HEK293 (cell line): ENCODE data around the gene CTAGE9.

Experiments
- CTCF ChIA-PET: fragments of 350-600 bp; formaldehyde crosslinking; extraction: SDS; loops from one replicate; lab custom pipeline; 2021; ENCODE audit warnings: antibody characterized with exemption; lab: Yijun Ruan, JAX
- POLR2A ChIA-PET: fragments of 300-600 bp; formaldehyde crosslinking; extraction: SDS; loops from one replicate; lab custom pipeline; 2020; ENCODE audit warnings: antibody characterized with exemption, inconsistent platforms; lab: Yijun Ruan, JAX
- H3K27ac ChIP-seq: fragments of 200-500 bp; sonication (Bioruptor generic); 2 replicates; pipeline ENCODE4 v1.5.1; 2014; ENCODE audit warnings: low read depth, low read length, control low read depth, inconsistent platforms; ENCODE audit errors: extremely low read depth
- H3K36me3 ChIP-seq, 2 experiments: fragments of 200-500 bp in 1 of 2; sonication (Bioruptor generic) in 1 of 2; 1 replicate in 1 of 2; 2 replicates in 1 of 2; pipeline ENCODE4 v1.5.1; 2014 to 2017; ENCODE audit warnings: inconsistent platforms in 2 of 2, low read length in 2 of 2; ENCODE audit not compliant: control insufficient read depth in 2 of 2, insufficient read depth in 1 of 2
- H3K4me1 ChIP-seq: fragments of 200-500 bp; sonication (Bioruptor generic); 2 replicates; pipeline ENCODE4 v1.5.1; 2014; ENCODE audit warnings: mild to moderate bottlenecking, low read length, inconsistent platforms; ENCODE audit not compliant: control insufficient read depth, insufficient read depth
- H3K4me3 ChIP-seq: 2 replicates; pipeline ENCODE4 v1.5.1; 2011; ENCODE audit warnings: low read depth, mild to moderate bottlenecking, control low read depth, low read length, moderate library complexity
- H3K9me3 ChIP-seq: fragments of 200-500 bp; sonication (Bioruptor generic); 2 replicates; pipeline ENCODE4 v1.5.1; 2014; ENCODE audit warnings: low read depth, low read length, inconsistent platforms; ENCODE audit not compliant: control insufficient read depth, insufficient read depth
- BCL6B ChIP-seq: fragments of 450-650 bp; formaldehyde crosslinking; IDR thresholded peaks from 2 replicates; pipeline ENCODE4 v1.5.1; 2017; ENCODE audit warnings: missing biosample characterization, missing genetic modification characterization
- HIC1 ChIP-seq: fragments of 450-650 bp; formaldehyde crosslinking; IDR thresholded peaks from 2 replicates; pipeline ENCODE4 v1.5.1; 2016; ENCODE audit warnings: missing biosample characterization, missing genetic modification characterization
- HOXA7 ChIP-seq: sonication (generic); formaldehyde crosslinking; IDR thresholded peaks from 2 replicates; pipeline ENCODE4 v1.8.1; 2022; ENCODE audit warnings: missing genetic modification reagents, borderline replicate concordance
- HOXC10 ChIP-seq: sonication (generic); formaldehyde crosslinking; IDR thresholded peaks from 2 replicates; pipeline ENCODE4 v1.8.1; 2023; ENCODE audit warnings: mild to moderate bottlenecking, missing genetic modification reagents
- KLF9 ChIP-seq: fragments of 450-650 bp; formaldehyde crosslinking; IDR thresholded peaks from 2 replicates; pipeline ENCODE4 v1.5.1; 2016; ENCODE audit warnings: missing biosample characterization, missing genetic modification characterization, low read depth
- OVOL3 ChIP-seq: fragments of 450-650 bp; formaldehyde crosslinking; IDR thresholded peaks from 2 replicates; pipeline ENCODE4 v1.5.1; 2016; ENCODE audit warnings: missing biosample characterization, missing genetic modification characterization
- SCRT1 ChIP-seq: fragments of 450-650 bp; formaldehyde crosslinking; IDR thresholded peaks from 2 replicates; pipeline ENCODE4 v1.5.1; 2016; ENCODE audit warnings: missing biosample characterization, missing genetic modification characterization, borderline replicate concordance
- ZNF202 ChIP-seq: fragments of 450-650 bp; formaldehyde crosslinking; IDR thresholded peaks from 2 replicates; pipeline ENCODE4 v1.5.1; 2016; ENCODE audit warnings: missing biosample characterization, missing genetic modification characterization, borderline replicate concordance
- ZNF248 ChIP-seq: fragments of 450-650 bp; formaldehyde crosslinking; IDR thresholded peaks from 2 replicates; pipeline ENCODE4 v1.5.1; 2017; ENCODE audit warnings: missing biosample characterization, missing genetic modification characterization
- ZNF302 ChIP-seq: fragments of 450-650 bp; formaldehyde crosslinking; IDR thresholded peaks from 2 replicates; pipeline ENCODE4 v1.5.1; 2016; ENCODE audit warnings: missing biosample characterization, missing genetic modification characterization, low read depth
- ZNF311 ChIP-seq: fragments of 450-650 bp; formaldehyde crosslinking; IDR thresholded peaks from 2 replicates; pipeline ENCODE4 v1.5.1; 2017; ENCODE audit warnings: missing biosample characterization, missing genetic modification characterization, borderline replicate concordance
- ZNF426 ChIP-seq: fragments of 450-650 bp; formaldehyde crosslinking; IDR thresholded peaks from 2 replicates; pipeline ENCODE4 v1.5.1; 2017; ENCODE audit warnings: missing biosample characterization, missing genetic modification characterization, mild to moderate bottlenecking, inconsistent platforms, moderate library complexity
- ZNF48 ChIP-seq: fragments of 450-650 bp; formaldehyde crosslinking; IDR thresholded peaks from 2 replicates; pipeline ENCODE4 v1.5.1; 2016; ENCODE audit warnings: missing biosample characterization, missing genetic modification characterization
- ZNF555 ChIP-seq: fragments of 450-650 bp; formaldehyde crosslinking; conservative IDR thresholded peaks from 2 replicates; pipeline ENCODE4 v1.5.1; 2017; ENCODE audit warnings: missing biosample characterization, mild to moderate bottlenecking, missing genetic modification characterization, inconsistent platforms
- ZNF600 ChIP-seq: fragments of 450-650 bp; formaldehyde crosslinking; IDR thresholded peaks from 2 replicates; pipeline ENCODE4 v1.5.1; 2016; ENCODE audit warnings: missing biosample characterization, missing genetic modification characterization
- ZNF670 ChIP-seq: fragments of 450-650 bp; formaldehyde crosslinking; IDR thresholded peaks from 2 replicates; pipeline ENCODE4 v1.5.1; 2016; ENCODE audit warnings: missing biosample characterization, missing genetic modification characterization, low read depth
- TF ChIP-seq, protein P1 (sequence below): fragments of 450-650 bp; formaldehyde crosslinking; IDR thresholded peaks from 2 replicates; pipeline ENCODE4 v1.5.1; 2016; ENCODE audit warnings: missing biosample characterization, missing genetic modification characterization
- TF ChIP-seq, protein P2 (sequence below): fragments of 450-650 bp; formaldehyde crosslinking; IDR thresholded peaks from 2 replicates; pipeline ENCODE4 v1.5.1; 2016; ENCODE audit warnings: missing biosample characterization, missing genetic modification characterization, borderline replicate concordance
- TF ChIP-seq, protein P3 (sequence below): fragments of 450-650 bp; formaldehyde crosslinking; IDR thresholded peaks from 2 replicates; pipeline ENCODE4 v1.5.1; 2016; ENCODE audit warnings: missing biosample characterization, missing genetic modification characterization
- TF ChIP-seq, protein P4 (sequence below): fragments of 450-650 bp; IDR thresholded peaks from 2 replicates; pipeline ENCODE4 v1.5.1; 2018; ENCODE audit warnings: missing biosample characterization, mild to moderate bottlenecking, missing genetic modification characterization
- TF ChIP-seq, protein P5 (sequence below): fragments of 450-650 bp; formaldehyde crosslinking; IDR thresholded peaks from 2 replicates; pipeline ENCODE4 v1.5.1; 2016; ENCODE audit warnings: missing biosample characterization, missing genetic modification characterization

CTAGE9 gene

GRCh38 chr6:131724114-131724513 is 13.3 kb upstream of the CTAGE9 start (continued):
- TF ChIP-seq SCRT1 (tag by site-specific recombination) (no peak), BCL6B (tag by site-specific recombination) (no peak)
- TF ChIP-seq, protein P1, sequence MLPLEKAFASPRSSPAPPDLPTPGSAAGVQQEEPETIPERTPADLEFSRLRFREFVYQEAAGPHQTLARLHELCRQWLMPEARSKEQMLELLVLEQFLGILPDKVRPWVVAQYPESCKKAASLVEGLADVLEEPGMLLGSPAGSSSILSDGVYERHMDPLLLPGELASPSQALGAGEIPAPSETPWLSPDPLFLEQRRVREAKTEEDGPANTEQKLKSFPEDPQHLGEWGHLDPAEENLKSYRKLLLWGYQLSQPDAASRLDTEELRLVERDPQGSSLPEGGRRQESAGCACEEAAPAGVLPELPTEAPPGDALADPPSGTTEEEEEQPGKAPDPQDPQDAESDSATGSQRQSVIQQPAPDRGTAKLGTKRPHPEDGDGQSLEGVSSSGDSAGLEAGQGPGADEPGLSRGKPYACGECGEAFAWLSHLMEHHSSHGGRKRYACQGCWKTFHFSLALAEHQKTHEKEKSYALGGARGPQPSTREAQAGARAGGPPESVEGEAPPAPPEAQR (tag by site-specific recombination): no peak
- TF ChIP-seq, protein P2, sequence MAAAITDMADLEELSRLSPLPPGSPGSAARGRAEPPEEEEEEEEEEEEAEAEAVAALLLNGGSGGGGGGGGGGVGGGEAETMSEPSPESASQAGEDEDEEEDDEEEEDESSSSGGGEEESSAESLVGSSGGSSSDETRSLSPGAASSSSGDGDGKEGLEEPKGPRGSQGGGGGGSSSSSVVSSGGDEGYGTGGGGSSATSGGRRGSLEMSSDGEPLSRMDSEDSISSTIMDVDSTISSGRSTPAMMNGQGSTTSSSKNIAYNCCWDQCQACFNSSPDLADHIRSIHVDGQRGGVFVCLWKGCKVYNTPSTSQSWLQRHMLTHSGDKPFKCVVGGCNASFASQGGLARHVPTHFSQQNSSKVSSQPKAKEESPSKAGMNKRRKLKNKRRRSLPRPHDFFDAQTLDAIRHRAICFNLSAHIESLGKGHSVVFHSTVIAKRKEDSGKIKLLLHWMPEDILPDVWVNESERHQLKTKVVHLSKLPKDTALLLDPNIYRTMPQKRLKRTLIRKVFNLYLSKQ (tag by site-specific recombination): no peak
- TF ChIP-seq, all 188 proteins: peak for 0

- ChIA-PET POLR2A (no interaction called here), CTCF (interaction anchor here (0.8 to 2.1 kb wide), 3 partner anchors 10 to 195 kb away, joined by 3 to 5 read pairs (median 3); no protein-coding TSS in a partner anchor)
- H3K9me3 ChIP-seq: no peaks in the 10 kb centered on the region
- H3K27ac ChIP-seq: no peak overlapping the region
- TF ChIP-seq ZNF202 (tag by site-specific recombination) (no peak), ZNF302 (tag by site-specific recombination) (no peak), ZNF600 (no peak), KLF9 (tag by site-specific recombination) (no peak), HOXA7 (no peak), HOXC10 (CRISPR knock-in tag) (no peak), ZNF670 (tag by site-specific recombination) (no peak), OVOL3 (no peak)
- TF ChIP-seq, protein P3, sequence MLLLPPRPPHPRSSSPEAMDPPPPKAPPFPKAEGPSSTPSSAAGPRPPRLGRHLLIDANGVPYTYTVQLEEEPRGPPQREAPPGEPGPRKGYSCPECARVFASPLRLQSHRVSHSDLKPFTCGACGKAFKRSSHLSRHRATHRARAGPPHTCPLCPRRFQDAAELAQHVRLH (tag by site-specific recombination): no peak
- no peaks in the 10 kb centered on the region for H3K36me3 ChIP-seq
- H3K4me1 ChIP-seq: no peaks in the 10 kb centered on the region
- H3K4me3 ChIP-seq: no peak overlapping the region
Observed at GRCh38 chr6:131721161-131721560, 10.3 kb upstream of the CTAGE9 start.

DNA sequence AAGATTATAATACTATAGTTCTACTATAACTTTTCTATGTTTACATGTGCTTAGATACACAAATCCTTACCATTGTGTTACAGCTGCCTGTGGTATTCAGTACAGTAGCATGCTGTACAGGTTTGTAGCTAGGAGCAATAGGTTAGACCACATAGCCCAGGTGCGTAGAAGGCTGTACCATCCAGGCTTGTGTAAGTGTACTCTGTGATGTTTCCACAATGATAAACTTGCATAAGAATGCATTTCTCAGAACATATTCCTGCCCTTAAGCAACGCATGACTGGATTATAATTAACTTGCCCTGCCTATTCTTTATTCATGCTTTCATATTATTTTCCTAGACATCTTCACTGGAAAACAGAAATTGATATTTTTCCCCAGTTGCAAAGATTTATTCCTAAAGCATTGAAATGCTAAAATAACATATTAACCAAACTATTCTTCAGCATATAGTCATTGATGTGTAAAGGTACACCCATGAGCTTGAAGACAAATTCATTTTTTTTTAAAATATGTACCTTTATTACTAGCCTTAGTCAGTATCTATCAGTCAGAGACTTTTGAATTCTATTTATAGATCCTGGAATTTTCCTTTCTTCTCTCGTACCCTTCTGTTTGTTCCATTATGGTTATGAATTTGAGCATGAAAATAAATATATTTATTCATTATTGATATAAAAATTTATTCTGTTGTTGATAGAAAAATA is 7.2 kb upstream of the CTAGE9 start:
- Histone ChIP-seq H3K36me3 (no peaks in the 10 kb centered on the region), H3K4me1 (no peaks in the 10 kb centered on the region), H3K27ac (no peak overlapping the region), H3K4me3 (no peak overlapping the region), H3K9me3 (no peaks in the 10 kb centered on the region)
- ChIA-PET CTCF (interaction anchor here (0.6 kb wide), 2 partner anchors 192 to 207 kb away, joined by 3 read pairs; no protein-coding TSS in a partner anchor), POLR2A (no interaction called here)
- TF ChIP-seq, protein P4, sequence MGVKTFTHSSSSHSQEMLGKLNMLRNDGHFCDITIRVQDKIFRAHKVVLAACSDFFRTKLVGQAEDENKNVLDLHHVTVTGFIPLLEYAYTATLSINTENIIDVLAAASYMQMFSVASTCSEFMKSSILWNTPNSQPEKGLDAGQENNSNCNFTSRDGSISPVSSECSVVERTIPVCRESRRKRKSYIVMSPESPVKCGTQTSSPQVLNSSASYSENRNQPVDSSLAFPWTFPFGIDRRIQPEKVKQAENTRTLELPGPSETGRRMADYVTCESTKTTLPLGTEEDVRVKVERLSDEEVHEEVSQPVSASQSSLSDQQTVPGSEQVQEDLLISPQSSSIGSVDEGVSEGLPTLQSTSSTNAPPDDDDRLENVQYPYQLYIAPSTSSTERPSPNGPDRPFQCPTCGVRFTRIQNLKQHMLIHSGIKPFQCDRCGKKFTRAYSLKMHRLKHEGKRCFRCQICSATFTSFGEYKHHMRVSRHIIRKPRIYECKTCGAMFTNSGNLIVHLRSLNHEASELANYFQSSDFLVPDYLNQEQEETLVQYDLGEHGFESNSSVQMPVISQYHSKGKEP (tag by site-specific recombination): no peak
- TF ChIP-seq ZNF311 (tag by site-specific recombination): no peak
- TF ChIP-seq ZNF248 (tag by site-specific recombination): no peak
- TF ChIP-seq ZNF426 (tag by site-specific recombination): no peak
- TF ChIP-seq HIC1: no peak
- no peak for TF ChIP-seq ZNF48 (tag by site-specific recombination)
- TF ChIP-seq, protein P5, sequence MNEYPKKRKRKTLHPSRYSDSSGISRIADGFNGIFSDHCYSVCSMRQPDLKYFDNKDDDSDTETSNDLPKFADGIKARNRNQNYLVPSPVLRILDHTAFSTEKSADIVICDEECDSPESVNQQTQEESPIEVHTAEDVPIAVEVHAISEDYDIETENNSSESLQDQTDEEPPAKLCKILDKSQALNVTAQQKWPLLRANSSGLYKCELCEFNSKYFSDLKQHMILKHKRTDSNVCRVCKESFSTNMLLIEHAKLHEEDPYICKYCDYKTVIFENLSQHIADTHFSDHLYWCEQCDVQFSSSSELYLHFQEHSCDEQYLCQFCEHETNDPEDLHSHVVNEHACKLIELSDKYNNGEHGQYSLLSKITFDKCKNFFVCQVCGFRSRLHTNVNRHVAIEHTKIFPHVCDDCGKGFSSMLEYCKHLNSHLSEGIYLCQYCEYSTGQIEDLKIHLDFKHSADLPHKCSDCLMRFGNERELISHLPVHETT (tag by site-specific recombination): no peak
- no peak for TF ChIP-seq ZNF555 (tag by site-specific recombination)
